NCI-H2227 (cell line): ENCODE data around the gene NTMT1.

Experiments used
- DNase-seq: peaks from one replicate; lab custom pipeline; 2025; ENCODE audit not compliant: unreplicated experiment; lab: John Stamatoyannopoulos, UW

Gene NTMT1

GRCh38 chr9:129596541-129597331 is 29.2 kb upstream of the NTMT1 start:
- DNase-seq: peak; percentile 18

- DNase-seq: no peak
Observed at GRCh38 chr9:129597355-129598088, 28.4 kb upstream of the NTMT1 start.

DNA sequence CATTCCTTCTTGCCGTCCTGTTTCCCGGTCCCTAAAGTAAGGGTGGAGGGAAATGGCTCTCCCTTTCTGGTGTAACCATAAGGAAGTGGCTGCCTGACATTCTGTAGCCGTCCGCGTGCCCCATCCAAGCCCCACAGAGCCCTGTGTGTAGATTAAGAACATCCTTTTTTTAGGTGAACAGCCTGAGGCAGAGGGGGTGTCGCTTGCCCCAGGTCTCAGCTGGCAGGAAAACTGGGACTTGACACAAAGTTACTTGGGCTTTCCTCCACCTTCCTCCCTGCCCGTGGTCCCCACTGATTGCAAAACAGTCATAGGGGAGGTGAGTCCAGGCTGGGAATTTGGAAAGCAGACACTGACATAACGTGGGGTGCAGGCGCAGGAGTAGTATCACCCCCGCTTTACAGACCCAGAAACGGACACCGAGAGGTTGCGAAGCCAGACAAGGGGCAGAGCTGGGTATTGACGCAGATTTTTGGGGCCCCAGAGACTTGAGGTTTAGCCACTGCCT is 27.8 kb upstream of the NTMT1 start:
- DNase-seq: no peak

GRCh38 chr9:129601082-129601674 is 24.8 kb upstream of the NTMT1 start:
- DNase-seq: no peak

DNA sequence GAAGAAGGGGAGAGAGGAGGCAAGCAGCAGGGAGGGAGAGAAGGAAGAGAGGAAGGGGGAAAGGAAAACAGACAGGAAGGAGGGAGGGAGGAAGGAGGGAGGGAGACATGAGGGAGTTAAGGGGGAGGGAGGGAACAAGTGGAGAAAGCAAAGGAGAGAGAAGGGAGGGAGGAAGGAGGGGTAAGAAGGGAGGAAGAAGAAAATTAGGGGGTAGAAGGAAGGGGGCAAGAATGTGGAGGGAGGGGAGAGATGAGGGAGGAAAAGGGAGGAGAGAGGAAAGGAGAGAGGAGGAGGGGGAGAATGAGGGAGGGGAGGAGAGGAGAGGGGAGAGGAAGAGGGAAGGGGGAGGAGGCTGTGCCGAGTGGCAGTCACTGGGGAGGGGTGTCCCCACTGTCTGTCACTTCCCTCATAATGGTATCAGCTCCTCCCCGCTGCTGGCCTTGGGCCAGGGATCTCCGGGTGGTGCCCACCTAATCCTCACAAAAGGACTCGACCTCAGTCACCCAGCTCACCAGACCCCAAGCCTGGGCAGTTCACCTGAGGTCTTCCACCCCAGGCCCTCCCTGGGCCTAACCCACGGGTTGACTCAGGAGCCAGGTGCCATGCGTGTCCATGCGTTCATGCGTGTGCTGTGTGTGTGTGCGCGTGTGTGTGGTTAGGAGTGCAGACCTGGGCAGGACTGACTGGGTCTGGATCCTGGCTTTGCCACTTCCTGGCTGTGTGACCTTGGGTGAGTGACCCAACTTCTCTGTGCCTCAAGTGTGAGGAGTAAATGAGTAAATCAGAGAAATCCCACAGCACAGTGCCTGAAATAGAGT is 23.2 kb upstream of the NTMT1 start:
- DNase-seq: no peak

DNA sequence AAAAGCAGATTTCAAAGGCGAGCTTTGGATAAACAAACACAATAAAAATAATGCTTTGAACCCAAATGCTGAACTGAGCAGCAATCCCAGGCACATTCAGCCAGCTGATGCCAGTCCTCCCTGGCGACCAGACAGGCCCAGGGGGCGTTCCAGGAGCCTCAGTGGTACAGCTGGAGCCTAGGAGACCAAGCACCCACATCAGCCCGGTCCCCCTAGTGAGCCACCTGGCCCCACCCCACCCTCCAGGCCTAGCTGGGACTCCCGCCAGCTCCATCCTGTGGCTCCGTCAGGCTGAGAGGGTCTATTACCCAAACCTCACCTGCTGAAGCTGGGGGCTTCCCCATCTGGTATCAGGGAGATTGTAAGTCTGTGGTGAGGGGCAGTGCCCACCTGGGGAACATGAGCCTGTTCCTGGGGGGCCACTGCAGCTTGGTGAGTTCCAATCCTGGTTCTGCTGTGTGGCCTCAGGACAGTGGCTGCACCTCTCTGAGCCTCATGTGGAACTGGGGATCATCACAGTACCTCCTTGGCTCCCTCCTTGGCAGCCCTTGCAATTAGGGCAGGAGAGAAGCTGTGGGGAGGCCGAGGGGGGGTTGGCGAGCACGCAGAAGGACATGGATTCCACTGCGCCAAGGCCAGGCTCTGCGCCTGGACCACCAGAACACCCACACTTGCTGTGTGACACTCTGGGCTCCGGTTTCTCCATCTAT is 21.8 kb upstream of the NTMT1 start:
- no peak for DNase-seq

- DNase-seq: no peak
Observed at GRCh38 chr9:129604766-129605163, 21.2 kb upstream of the NTMT1 start.

DNA sequence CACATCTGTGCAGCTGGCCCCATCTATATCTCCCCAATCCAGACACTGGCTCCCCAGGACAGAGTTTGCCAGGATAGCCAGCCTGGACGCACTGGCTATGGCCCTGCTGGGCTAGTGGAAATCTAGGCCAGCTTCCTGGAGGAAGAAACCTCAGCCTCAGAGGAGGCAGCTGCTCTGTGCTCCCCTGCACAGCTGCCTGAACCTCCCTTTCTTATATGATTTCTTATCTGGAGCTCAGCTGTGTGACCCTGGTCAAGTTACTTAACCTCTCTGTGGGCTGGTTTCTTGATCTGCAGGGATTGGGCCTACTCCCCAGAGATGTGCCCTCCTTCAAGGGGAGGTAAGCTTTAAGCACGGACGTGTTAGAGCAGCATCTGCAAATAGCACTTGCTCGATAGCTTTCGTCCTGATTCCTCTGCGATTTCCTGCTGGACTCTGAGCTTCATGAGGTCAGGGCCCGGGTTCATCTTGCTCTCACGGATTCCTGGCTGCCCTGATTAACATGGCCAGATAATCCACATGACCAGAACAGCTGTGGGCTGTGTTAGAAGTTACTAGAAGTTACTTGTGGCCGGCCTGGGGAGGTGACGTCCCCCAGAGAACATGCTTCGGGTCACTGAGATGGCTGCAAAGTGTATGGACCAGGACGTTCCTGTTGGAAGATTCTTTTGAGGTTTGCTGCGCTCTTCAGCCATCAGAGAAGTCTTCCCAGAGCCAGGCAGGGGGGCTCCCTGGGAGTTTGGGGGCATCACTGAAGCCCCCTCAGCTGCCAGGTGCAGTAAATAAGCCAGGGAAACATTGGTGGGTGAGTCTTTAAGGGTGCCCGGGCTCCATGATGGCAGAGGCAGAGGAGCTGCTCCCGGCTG is 19.6 kb upstream of the NTMT1 start:
- no peak for DNase-seq

- no peak for DNase-seq
Observed at GRCh38 chr9:129607027-129607387, 19.0 kb upstream of the NTMT1 start.

- DNase-seq: no peak
Observed at GRCh38 chr9:129608561-129609481, 17.1 kb upstream of the NTMT1 start.

DNA sequence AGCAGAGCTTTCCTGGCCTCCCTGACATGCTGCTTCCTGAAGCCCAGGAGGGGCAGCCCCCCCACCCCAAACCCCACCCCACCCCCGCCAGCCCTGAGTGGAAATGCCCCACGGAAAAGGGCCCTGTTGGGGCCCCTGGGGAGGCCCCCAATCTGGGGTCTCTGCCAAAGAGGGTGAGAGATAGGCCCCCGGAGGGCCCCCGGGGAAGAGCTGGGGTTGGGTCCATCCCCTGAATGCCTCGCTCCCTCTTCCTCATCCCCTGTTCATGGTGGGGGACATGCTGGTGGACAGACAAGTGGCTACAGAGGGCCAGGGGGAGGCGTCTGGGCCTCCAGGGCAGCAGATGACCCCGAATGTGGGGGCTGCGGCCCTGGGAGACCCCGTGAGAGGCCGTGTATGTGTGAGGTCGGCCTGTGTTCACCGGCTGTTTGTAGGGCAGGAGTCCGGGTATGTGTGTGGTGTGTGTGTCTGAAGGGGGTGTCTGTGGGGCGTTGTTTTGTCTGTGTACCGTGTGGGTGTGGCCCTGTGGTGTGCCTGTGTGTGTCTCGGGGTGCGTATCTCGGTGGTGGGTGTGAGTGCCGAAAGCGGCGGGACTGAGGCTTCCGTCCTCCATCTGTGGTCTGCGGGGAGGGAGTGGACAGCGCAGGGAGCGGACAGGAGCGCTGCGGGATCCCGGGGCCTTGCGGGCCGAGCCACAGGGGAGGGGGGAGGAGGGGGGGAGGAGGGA is 16.3 kb upstream of the NTMT1 start:
- no peak for DNase-seq

DNA sequence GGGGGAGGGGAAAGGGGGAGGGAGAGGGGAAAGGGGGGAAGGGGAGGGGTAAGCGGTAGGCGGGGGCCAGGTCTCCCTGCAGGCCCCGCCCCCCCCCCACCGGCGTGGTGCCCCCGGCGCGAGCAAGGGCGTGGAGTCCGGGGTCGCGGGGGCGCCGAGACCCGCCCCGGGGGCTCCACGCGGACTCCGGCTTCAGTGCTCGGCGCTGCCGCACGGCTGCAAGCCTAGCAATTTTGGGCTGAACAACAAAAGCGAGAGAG is 15.8 kb upstream of the NTMT1 start:
- DNase-seq: no peak

DNA sequence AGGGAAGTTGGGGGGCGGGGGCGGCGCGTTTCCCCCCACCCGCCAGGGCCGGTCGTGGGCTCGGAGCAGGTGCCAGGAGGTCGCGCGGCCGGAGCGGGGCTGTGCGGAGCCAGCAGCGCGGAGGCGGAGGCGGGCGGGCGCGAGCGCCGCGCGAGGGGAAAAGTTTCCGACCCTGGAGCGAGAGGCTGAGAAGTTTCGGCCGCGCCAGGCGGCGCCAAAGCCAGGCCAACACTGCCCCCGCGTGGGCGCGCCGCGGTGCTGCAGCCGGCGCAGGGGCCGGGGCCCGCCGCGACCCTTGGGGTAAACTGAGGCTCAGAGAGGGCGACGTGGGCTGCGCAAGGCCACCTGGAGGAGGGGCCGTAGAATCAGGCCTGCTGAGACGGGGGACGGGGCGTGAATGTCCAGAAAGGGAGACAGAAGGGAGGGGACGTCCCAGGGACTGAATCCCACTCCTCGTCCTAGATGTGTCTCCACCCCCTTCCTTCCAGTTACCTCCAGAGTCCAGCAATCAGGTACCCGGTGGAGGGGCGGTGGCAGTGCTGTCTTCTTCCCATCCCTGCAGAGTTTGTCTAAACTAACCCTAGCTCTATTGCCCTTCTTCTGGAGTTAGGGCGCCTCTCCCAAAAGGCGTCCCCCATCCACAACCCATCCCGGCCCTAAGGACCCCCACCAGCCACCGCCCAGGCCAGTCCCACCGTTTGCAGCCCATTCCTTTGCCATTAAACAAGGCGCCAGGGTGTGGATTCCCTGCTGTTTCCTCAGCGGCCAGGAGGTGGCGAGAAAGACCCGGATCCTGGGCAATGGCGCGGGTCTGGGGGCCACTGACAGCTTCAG is 15.3 kb upstream of the NTMT1 start:
- peak; percentile 64 for DNase-seq

GRCh38 chr9:129611307-129611800 is 14.6 kb upstream of the NTMT1 start:
- no peak for DNase-seq

DNA sequence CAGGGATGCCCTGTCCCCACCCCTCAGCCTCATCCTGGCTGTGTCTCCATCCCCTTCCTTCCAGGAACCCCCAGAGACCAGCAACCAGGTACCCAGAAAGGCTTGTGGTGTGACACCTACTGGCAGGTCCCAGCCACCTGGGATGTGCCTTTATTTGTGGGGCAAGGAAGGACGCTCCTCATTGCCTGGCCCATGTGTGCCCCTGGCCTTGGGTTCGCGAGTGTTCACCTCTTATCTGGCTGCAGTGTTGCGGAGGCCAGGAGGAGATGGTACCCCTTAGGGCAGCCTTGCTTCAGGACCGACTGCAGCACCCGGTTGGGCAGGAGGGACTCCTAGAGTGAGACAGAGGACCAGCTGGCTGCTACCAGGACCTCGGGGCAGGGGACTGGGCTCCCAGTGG is 13.8 kb upstream of the NTMT1 start:
- DNase-seq: no peak

- no peak for DNase-seq
Observed at GRCh38 chr9:129612815-129613519, 13.0 kb upstream of the NTMT1 start.
